NCI-H1694 (cell line): ENCODE results near the gene NOS1AP.
"Not testable (repeated sequence)": the region's sequence is repeated elsewhere in the genome, so short reads cannot be mapped to it uniquely, and the experiment has no call there.

Experiments used
- DNase-seq: peaks from one replicate; lab custom pipeline; 2025; lab: John Stamatoyannopoulos, UW

The NOS1AP gene

GRCh38 chr1:162169031-162169790 lies 99.7 kb downstream of the NOS1AP start:
- DNase-seq = peak; percentile 50

- DNase-seq = no peak
These were observed 101.6 kb downstream of the NOS1AP start for GRCh38 chr1:162171111-162171510.

- no peak for DNase-seq
These were observed 103.0 kb downstream of the NOS1AP start for GRCh38 chr1:162172311-162173102.

- DNase-seq = not testable (repeated sequence)
These were observed 104.1 kb downstream of the NOS1AP start for GRCh38 chr1:162173607-162174006.

- not testable (repeated sequence) for DNase-seq
These were observed 104.5 kb downstream of the NOS1AP start for GRCh38 chr1:162174027-162174426.

GRCh38 chr1:162175379-162176081 lies 106.0 kb downstream of the NOS1AP start:
- DNase-seq = no peak

GRCh38 chr1:162177126-162177525 lies 107.6 kb downstream of the NOS1AP start:
- no peak for DNase-seq

GRCh38 chr1:162178432-162178831 lies 108.9 kb downstream of the NOS1AP start:
- peak; percentile 92 for DNase-seq

- DNase-seq = no peak
These were observed 109.6 kb downstream of the NOS1AP start for GRCh38 chr1:162179121-162179520.

- no peak for DNase-seq
These were observed 111.3 kb downstream of the NOS1AP start for GRCh38 chr1:162180813-162181212.

- no peak for DNase-seq
These were observed 112.6 kb downstream of the NOS1AP start for GRCh38 chr1:162182090-162182489.

- DNase-seq = no peak
These were observed 116.0 kb downstream of the NOS1AP start for GRCh38 chr1:162185314-162186025.

GRCh38 chr1:162186026-162186374 lies 116.5 kb downstream of the NOS1AP start:
- no peak for DNase-seq

- DNase-seq = no peak
These were observed 116.9 kb downstream of the NOS1AP start for GRCh38 chr1:162186406-162186805.

- DNase-seq = peak; percentile 60
These were observed 118.3 kb downstream of the NOS1AP start for GRCh38 chr1:162187687-162188276.

- no peak for DNase-seq
These were observed 119.9 kb downstream of the NOS1AP start for GRCh38 chr1:162189345-162189744.

GRCh38 chr1:162191396-162192305 lies 122.2 kb downstream of the NOS1AP start:
- no peak for DNase-seq

- no peak for DNase-seq
These were observed 122.8 kb downstream of the NOS1AP start for GRCh38 chr1:162192306-162192678.

GRCh38 chr1:162192763-162193162 lies 123.3 kb downstream of the NOS1AP start:
- no peak for DNase-seq

- DNase-seq = no peak
These were observed 123.7 kb downstream of the NOS1AP start for GRCh38 chr1:162193221-162193620.

- DNase-seq = peak; percentile 26
These were observed 124.3 kb downstream of the NOS1AP start for GRCh38 chr1:162193815-162194214.
